ENCODE results near the gene EEF1A1.

- TF ChIP-seq CTCF (IDR thresholded peaks at IDR 0.05; ENCODE audit: insufficient read depth, low read length) (no peak), REST (IDR thresholded peaks at IDR 0.05; ENCODE audit: insufficient replicate concordance, low read depth) (no peak), POLR2AphosphoS5 (IDR thresholded peaks at IDR 0.05; ENCODE audit: low read depth) (no peak), SPI1 (IDR thresholded peaks at IDR 0.05; ENCODE audit: borderline replicate concordance, low read depth) (no peak)
Measured at GRCh38 chr6:73525546-73526330, 4.9 kb upstream of the EEF1A1 start.

Measured in HL-60 (cell line).